Trophoblast cell (in vitro differentiated cells and primary cell): ENCODE results near the gene SASH1.

Source experiments
- DNase-seq, 2 donors: peaks; one replicate each; pipeline ENCODE4 v3.0.0-alpha.2; 2016
- H2AFZ ChIP-seq: 2 replicates; pipeline ENCODE4 v1.6.1; 2013; ENCODE audit warnings: low read length, moderate library complexity, mild to moderate bottlenecking; ENCODE audit not compliant: insufficient read depth, poor library complexity
- H2AK5ac ChIP-seq: 2 replicates; pipeline ENCODE4 v1.6.1; 2013; ENCODE audit warnings: mild to moderate bottlenecking, low read length
- H2BK120ac ChIP-seq: 2 replicates; pipeline ENCODE4 v1.6.1; 2013; ENCODE audit warnings: low read length, mild to moderate bottlenecking, moderate library complexity; ENCODE audit not compliant: insufficient read depth, poor library complexity
- H2BK12ac ChIP-seq: 2 replicates; pipeline ENCODE4 v1.6.1; 2013; ENCODE audit warnings: mild to moderate bottlenecking, low read length, moderate library complexity
- H2BK5ac ChIP-seq: 2 replicates; pipeline ENCODE4 v1.6.1; 2013; ENCODE audit warnings: low read length, low read depth, moderate library complexity, mild to moderate bottlenecking; ENCODE audit not compliant: poor library complexity
- H3K14ac ChIP-seq: 2 replicates; pipeline ENCODE4 v1.6.1; 2013; ENCODE audit warnings: mild to moderate bottlenecking, low read length
- H3K18ac ChIP-seq: 2 replicates; pipeline ENCODE4 v1.6.1; 2013; ENCODE audit warnings: mild to moderate bottlenecking, low read length
- H3K23ac ChIP-seq: 2 replicates; pipeline ENCODE4 v1.6.1; 2013; ENCODE audit warnings: low read length
- H3K27ac ChIP-seq: 2 replicates; pipeline ENCODE4 v1.5.1; 2013; ENCODE audit warnings: low read depth, mild to moderate bottlenecking, inconsistent platforms, low read length, moderate library complexity
- H3K27me3 ChIP-seq: 2 replicates; pipeline ENCODE4 v1.6.1; 2013; ENCODE audit warnings: inconsistent platforms, mild to moderate bottlenecking, low read length, moderate library complexity; ENCODE audit not compliant: insufficient read depth
- H3K36me3 ChIP-seq, 2 experiments: 1 replicate in 1 of 2; 2 replicates in 1 of 2; pipeline ENCODE4 v1.6.1; 2013; ENCODE audit warnings: low read length in 2 of 2, mild to moderate bottlenecking in 2 of 2, moderate library complexity in 1 of 2; ENCODE audit not compliant: insufficient read depth in 2 of 2, control insufficient read depth in 1 of 2
- H3K4ac ChIP-seq: 2 replicates; pipeline ENCODE4 v1.6.1; 2013; ENCODE audit warnings: low read depth, mild to moderate bottlenecking, low read length, moderate library complexity
- H3K4me1 ChIP-seq, 2 experiments: 1 replicate in 1 of 2; 2 replicates in 1 of 2; pipeline ENCODE4 v1.6.1; 2013; ENCODE audit warnings: low read length in 2 of 2, mild to moderate bottlenecking in 2 of 2, moderate library complexity in 1 of 2; ENCODE audit not compliant: insufficient read depth in 2 of 2, control insufficient read depth in 1 of 2
- H3K4me2 ChIP-seq: 2 replicates; pipeline ENCODE4 v1.6.1; 2013; ENCODE audit warnings: inconsistent platforms, mild to moderate bottlenecking, low read length, moderate library complexity
- H3K4me3 ChIP-seq: 2 replicates; pipeline ENCODE4 v1.5.1; 2013; ENCODE audit warnings: mild to moderate bottlenecking, low read depth, low read length, inconsistent platforms
- H3K79me1 ChIP-seq: one replicate; pipeline ENCODE4 v1.6.1; 2013; ENCODE audit warnings: low read length
- H3K79me2 ChIP-seq: 2 replicates; pipeline ENCODE4 v1.6.1; 2013; ENCODE audit warnings: low read length, mild to moderate bottlenecking; ENCODE audit not compliant: control insufficient read depth, insufficient read depth, poor library complexity
- H3K9ac ChIP-seq: 2 replicates; pipeline ENCODE4 v1.6.1; 2013; ENCODE audit warnings: mild to moderate bottlenecking, low read length
- H3K9me3 ChIP-seq: 2 replicates; pipeline ENCODE4 v1.6.1; 2013; ENCODE audit warnings: low read depth, mild to moderate bottlenecking, control low read depth, inconsistent platforms, low read length; ENCODE audit not compliant: insufficient read depth
- H4K12ac ChIP-seq: 2 replicates; pipeline ENCODE4 v1.6.1; 2013; ENCODE audit warnings: low read depth, mild to moderate bottlenecking, low read length, moderate library complexity
- H4K8ac ChIP-seq: 2 replicates; pipeline ENCODE4 v1.6.1; 2013; ENCODE audit warnings: low read depth, mild to moderate bottlenecking, low read length, moderate library complexity
- H4K91ac ChIP-seq: one replicate; pipeline ENCODE4 v1.6.1; 2013; ENCODE audit warnings: low read depth, mild to moderate bottlenecking, low read length, moderate library complexity
- WGBS: extraction: QIAGEN DNeasy Blood & Tissue Kit; methylation state at CpG from one replicate; pipeline ENCODE4 v1.1.7; 2013; ENCODE audit warnings: missing lambda C conversion rate; ENCODE audit not compliant: insufficient read length, insufficient coverage; ENCODE audit errors: extremely low coverage; 5-methylcytosine and 5-hydroxymethylcytosine counted together

The SASH1 gene

GRCh38 chr6:148339766-148340165 is 2.9 kb upstream of the SASH1 start:
- no peak overlapping the region for H3K14ac ChIP-seq
- no peak overlapping the region for H4K12ac ChIP-seq
- no peak overlapping the region for H3K9ac ChIP-seq
- H3K27ac ChIP-seq, result no peak overlapping the region
- H3K23ac ChIP-seq, result no peak overlapping the region
- no peaks in the 10 kb centered on the region for H3K36me3 ChIP-seq
- no peak overlapping the region for H3K4me2 ChIP-seq
- H3K18ac ChIP-seq, result no peak overlapping the region
- H3K4ac ChIP-seq, result no peak overlapping the region
- no peak overlapping the region for H2AFZ ChIP-seq
- no peak overlapping the region for H2AK5ac ChIP-seq
- no peak overlapping the region for H3K4me3 ChIP-seq
- H3K79me1 ChIP-seq, result peaks cover 11% of the 10 kb centered on the region
- H3K4me1 ChIP-seq, result peaks cover 0 to 6% of the 10 kb centered on the region in 2 experiments
- H2BK120ac ChIP-seq, result no peak overlapping the region
- H3K27me3 ChIP-seq, result no peaks in the 10 kb centered on the region
- H3K9me3 ChIP-seq, result no peaks in the 10 kb centered on the region
- H4K8ac ChIP-seq, result no peak overlapping the region
- peaks cover 3% of the 10 kb centered on the region for H3K79me2 ChIP-seq
- H4K91ac ChIP-seq, result no peak overlapping the region
- peak; percentile 95 to 97 for DNase-seq
- no peak overlapping the region for H2BK5ac ChIP-seq
- WGBS, result no CpG with 5 or more reads among the region's 5 CpGs
- H2BK12ac ChIP-seq, result no peak overlapping the region

GRCh38 chr6:148340586-148341297 is 1.9 kb upstream of the SASH1 start:
- Histone ChIP-seq H3K9ac (no peak overlapping the region), H3K27ac (no peak overlapping the region), H3K9me3 (no peaks in the 10 kb centered on the region), H3K4me2 (no peak overlapping the region), H4K91ac (no peak overlapping the region), H4K8ac (no peak overlapping the region), H2BK5ac (no peak overlapping the region), H2AK5ac (no peak overlapping the region), H3K4ac (no peak overlapping the region), H3K14ac (no peak overlapping the region), H3K27me3 (no peaks in the 10 kb centered on the region), H3K79me2 (peaks cover 3% of the 10 kb centered on the region), H2BK12ac (no peak overlapping the region), H2AFZ (no peak overlapping the region), H3K23ac (no peak overlapping the region), H3K18ac (no peak overlapping the region), H3K4me3 (no peak overlapping the region), H3K79me1 (peaks cover 11% of the 10 kb centered on the region), H3K4me1 (peaks cover 3 to 11% of the 10 kb centered on the region in 2 experiments), H2BK120ac (no peak overlapping the region), H3K36me3 (no peaks in the 10 kb centered on the region), H4K12ac (no peak overlapping the region)
- WGBS, result no CpG with 5 or more reads among the region's 9 CpGs
- peak in 1 of 2 donors; percentile 50 for DNase-seq

GRCh38 chr6:148342100-148342349 is 613 bp upstream of the SASH1 start:
- no peak overlapping the region for H3K18ac ChIP-seq
- DNase-seq, result no peak
- no peak overlapping the region for H2BK12ac ChIP-seq
- no peaks in the 10 kb centered on the region for H3K27me3 ChIP-seq
- no peak overlapping the region for H3K14ac ChIP-seq
- H3K9ac ChIP-seq, result no peak overlapping the region
- H3K79me1 ChIP-seq, result peaks cover 11% of the 10 kb centered on the region
- H4K8ac ChIP-seq, result peak overlapping the region; percentile 88
- no peak overlapping the region for H2BK5ac ChIP-seq
- H3K4me2 ChIP-seq, result peak overlapping the region; percentile 82
- H2AFZ ChIP-seq, result peak overlapping the region; percentile 52
- H3K9me3 ChIP-seq, result no peaks in the 10 kb centered on the region
- H3K27ac ChIP-seq, result no peak overlapping the region
- no peak overlapping the region for H3K4ac ChIP-seq
- H3K4me3 ChIP-seq, result no peak overlapping the region
- H2BK120ac ChIP-seq, result peak overlapping the region; percentile 98
- H4K91ac ChIP-seq, result no peak overlapping the region
- H3K79me2 ChIP-seq, result peaks cover 3% of the 10 kb centered on the region
- H3K23ac ChIP-seq, result no peak overlapping the region
- WGBS, result no CpG with 5 or more reads among the region's 8 CpGs
- H4K12ac ChIP-seq, result peak overlapping the region; percentile 51
- no peaks in the 10 kb centered on the region for H3K36me3 ChIP-seq
- no peak overlapping the region for H2AK5ac ChIP-seq
- H3K4me1 ChIP-seq, result peaks cover 3 to 11% of the 10 kb centered on the region in 2 experiments

- no peak overlapping the region for H2AK5ac ChIP-seq
- peak overlapping the region; percentile 89 for H2BK5ac ChIP-seq
- peaks cover 3% of the 10 kb centered on the region for H3K79me2 ChIP-seq
- peak overlapping the region; percentile 74 for H4K8ac ChIP-seq
- H3K18ac ChIP-seq, result peak overlapping the region; percentile 80
- WGBS, result no CpG with 5 or more reads among the region's 34 CpGs
- peak overlapping the region; percentile 27 for H4K12ac ChIP-seq
- peak overlapping the region; percentile 73 for H3K14ac ChIP-seq
- no peak overlapping the region for H3K4ac ChIP-seq
- H3K9ac ChIP-seq, result peak overlapping the region; percentile 38
- no peak overlapping the region for H3K23ac ChIP-seq
- no peaks in the 10 kb centered on the region for H3K27me3 ChIP-seq
- peak overlapping the region; percentile 90 for H4K91ac ChIP-seq
- H3K4me3 ChIP-seq, result peak overlapping the region; percentile 84
- peak overlapping the region; percentile 79 for H2AFZ ChIP-seq
- H3K4me1 ChIP-seq, result peaks cover 3 to 11% of the 10 kb centered on the region in 2 experiments
- DNase-seq, result peak in 1 of 2 donors; percentile 66
- peak overlapping the region; percentile 82 for H3K4me2 ChIP-seq
- no peak overlapping the region for H3K27ac ChIP-seq
- no peaks in the 10 kb centered on the region for H3K9me3 ChIP-seq
- H2BK12ac ChIP-seq, result no peak overlapping the region
- H3K36me3 ChIP-seq, result no peaks in the 10 kb centered on the region
- peaks cover 11% of the 10 kb centered on the region for H3K79me1 ChIP-seq
- H2BK120ac ChIP-seq, result peak overlapping the region; percentile 57
These were observed 577 bp downstream of the SASH1 start for GRCh38 chr6:148343047-148343782.
